GM12878 (cell line): ENCODE data around the gene SARM1. TPM values are rescaled to one million over a fixed set of nuclear protein-coding genes. Genes with fewer than 3 reads are reported as not detected.

ENCODE experiments used
- ATF3 ChIP-seq: IDR thresholded peaks from 2 replicates; pipeline ENCODE4 v1.6.1; 2011; ENCODE audit warnings: low read depth, mild to moderate bottlenecking, low read length, moderate library complexity, borderline replicate concordance; ENCODE audit errors: extremely low read depth
- BCL3 ChIP-seq: IDR thresholded peaks from 2 replicates; pipeline ENCODE4 v1.6.1; 2011; ENCODE audit warnings: borderline replicate concordance, low read depth, mild to moderate bottlenecking, moderate library complexity, low read length; ENCODE audit not compliant: insufficient read depth, poor library complexity, severe bottlenecking
- CHD1 ChIP-seq: IDR thresholded peaks from 2 replicates; pipeline ENCODE4 v1.6.1; 2012; ENCODE audit warnings: low read depth, low read length, improper control_type of control experiment
- FOXK2 ChIP-seq: fragments of 450-650 bp; IDR thresholded peaks from 2 replicates; pipeline ENCODE4 v1.6.1; 2017; ENCODE audit warnings: mild to moderate bottlenecking, moderate library complexity
- JUND ChIP-seq: IDR thresholded peaks from 2 replicates; pipeline ENCODE4 v1.6.1; 2012; ENCODE audit warnings: low read depth, mild to moderate bottlenecking, low read length, improper control_type of control experiment, moderate library complexity
- MTA2 ChIP-seq: fragments of 450-650 bp; IDR thresholded peaks from 2 replicates; pipeline ENCODE4 v1.6.1; 2016; ENCODE audit warnings: low read depth, mild to moderate bottlenecking, moderate library complexity
- NFIC ChIP-seq: IDR thresholded peaks from 2 replicates; pipeline ENCODE4 v1.6.1; 2012; ENCODE audit warnings: low read depth, mild to moderate bottlenecking, inconsistent platforms, low read length, moderate library complexity
- RELB ChIP-seq: fragments of 450-650 bp; IDR thresholded peaks from 2 replicates; pipeline ENCODE4 v1.6.1; 2017; ENCODE audit warnings: low read depth, mild to moderate bottlenecking, moderate library complexity
- SP1 ChIP-seq: IDR thresholded peaks from one replicate; pipeline ENCODE4 v1.6.1; 2011; ENCODE audit warnings: low read depth, low read length
- YBX1 ChIP-seq: fragments of 450-650 bp; IDR thresholded peaks from 2 replicates; pipeline ENCODE4 v1.6.1; 2016; ENCODE audit warnings: antibody characterized with exemption
- ZBED1 ChIP-seq: IDR thresholded peaks from 2 replicates; pipeline ENCODE4 v1.6.1; 2016; ENCODE audit warnings: borderline replicate concordance
- ZNF687 ChIP-seq: fragments of 450-650 bp; IDR thresholded peaks from 2 replicates; pipeline ENCODE4 v1.6.1; 2017; ENCODE audit warnings: mild to moderate bottlenecking, moderate library complexity
- polyA plus RNA-seq, 11 experiments: library from polyadenylated mRNA; depleted of rRNA in 4 of 11; unstranded in 6 of 11; stranded (reverse) in 5 of 11; fragments of >200 nt; fragmentation: Nextera tagmentation in 4 of 11; fragmentation: Illumina TruSeq in 1 of 11; extraction: Ambion mirVana in 4 of 11; extraction: Trizol in 1 of 11; gene quantifications; 1 replicate in 1 of 11; 2 replicates in 10 of 11; pipeline versions ENCODE4 v1.2.1 to v1.2.3, GENCODE V29; 2011 to 2016; ENCODE audit warnings: inconsistent platforms in 2 of 11, missing spikeins in 2 of 11, low read depth in 1 of 11
- total RNA-seq, 4 experiments: library from RNA; depleted of rRNA in 3 of 4; stranded (reverse); fragments of >200 nt in 3 of 4; fragmentation: Illumina TruSeq in 1 of 4; extraction: Trizol in 1 of 4; gene quantifications; 2 replicates each; pipeline versions ENCODE4 v1.2.1 to v1.2.3, GENCODE V29; 2013 to 2021
- TF ChIP-seq, protein P1 (sequence below): fragments of 450-650 bp; IDR thresholded peaks from 2 replicates; pipeline ENCODE4 v1.6.1; 2018; ENCODE audit warnings: borderline replicate concordance, mild to moderate bottlenecking; ENCODE audit not compliant: partially characterized antibody
- TF ChIP-seq, protein P2 (sequence below): fragments of 450-650 bp; IDR thresholded peaks from 2 replicates; pipeline ENCODE4 v1.6.1; 2018; ENCODE audit warnings: mild to moderate bottlenecking, low read depth, moderate library complexity; ENCODE audit not compliant: partially characterized antibody

Gene SARM1
- total and polyA plus RNA-seq, 10 of the 15 experiments (the other 5 are each of a cell fraction or from before 2014, with no cell fraction given), result 0.56 to 25.3 (median 11.9) TPM

GRCh38 chr17:28335201-28335958, 36.1 kb upstream of the SARM1 start, which contains the start of the genes IFT20 and TNFAIP1 (continued):
- TF ChIP-seq ZNF687, result no peak
- TF ChIP-seq, protein P1, sequence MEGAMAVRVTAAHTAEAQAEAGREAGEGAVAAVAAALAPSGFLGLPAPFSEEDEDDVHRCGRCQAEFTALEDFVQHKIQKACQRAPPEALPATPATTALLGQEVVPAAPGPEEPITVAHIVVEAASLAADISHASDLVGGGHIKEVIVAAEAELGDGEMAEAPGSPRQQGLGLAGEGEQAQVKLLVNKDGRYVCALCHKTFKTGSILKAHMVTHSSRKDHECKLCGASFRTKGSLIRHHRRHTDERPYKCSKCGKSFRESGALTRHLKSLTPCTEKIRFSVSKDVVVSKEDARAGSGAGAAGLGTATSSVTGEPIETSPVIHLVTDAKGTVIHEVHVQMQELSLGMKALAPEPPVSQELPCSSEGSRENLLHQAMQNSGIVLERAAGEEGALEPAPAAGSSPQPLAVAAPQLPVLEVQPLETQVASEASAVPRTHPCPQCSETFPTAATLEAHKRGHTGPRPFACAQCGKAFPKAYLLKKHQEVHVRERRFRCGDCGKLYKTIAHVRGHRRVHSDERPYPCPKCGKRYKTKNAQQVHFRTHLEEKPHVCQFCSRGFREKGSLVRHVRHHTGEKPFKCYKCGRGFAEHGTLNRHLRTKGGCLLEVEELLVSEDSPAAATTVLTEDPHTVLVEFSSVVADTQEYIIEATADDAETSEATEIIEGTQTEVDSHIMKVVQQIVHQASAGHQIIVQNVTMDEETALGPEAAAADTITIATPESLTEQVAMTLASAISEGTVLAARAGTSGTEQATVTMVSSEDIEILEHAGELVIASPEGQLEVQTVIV, result peak; percentile 55
- peak; percentile 95 for TF ChIP-seq FOXK2
- no peak for TF ChIP-seq NFIC
- TF ChIP-seq SP1, result no peak
- TF ChIP-seq ATF3, result no peak
- TF ChIP-seq MTA2, result peak; percentile 93
- TF ChIP-seq YBX1, result no peak
- 0 out of 2 replicates have a peak, but pooled peaks have one; percentile 41 for TF ChIP-seq RELB
- peak; percentile 97 for TF ChIP-seq JUND
- TF ChIP-seq BCL3, result no peak
- no peak for TF ChIP-seq CHD1
- TF ChIP-seq, protein P2, sequence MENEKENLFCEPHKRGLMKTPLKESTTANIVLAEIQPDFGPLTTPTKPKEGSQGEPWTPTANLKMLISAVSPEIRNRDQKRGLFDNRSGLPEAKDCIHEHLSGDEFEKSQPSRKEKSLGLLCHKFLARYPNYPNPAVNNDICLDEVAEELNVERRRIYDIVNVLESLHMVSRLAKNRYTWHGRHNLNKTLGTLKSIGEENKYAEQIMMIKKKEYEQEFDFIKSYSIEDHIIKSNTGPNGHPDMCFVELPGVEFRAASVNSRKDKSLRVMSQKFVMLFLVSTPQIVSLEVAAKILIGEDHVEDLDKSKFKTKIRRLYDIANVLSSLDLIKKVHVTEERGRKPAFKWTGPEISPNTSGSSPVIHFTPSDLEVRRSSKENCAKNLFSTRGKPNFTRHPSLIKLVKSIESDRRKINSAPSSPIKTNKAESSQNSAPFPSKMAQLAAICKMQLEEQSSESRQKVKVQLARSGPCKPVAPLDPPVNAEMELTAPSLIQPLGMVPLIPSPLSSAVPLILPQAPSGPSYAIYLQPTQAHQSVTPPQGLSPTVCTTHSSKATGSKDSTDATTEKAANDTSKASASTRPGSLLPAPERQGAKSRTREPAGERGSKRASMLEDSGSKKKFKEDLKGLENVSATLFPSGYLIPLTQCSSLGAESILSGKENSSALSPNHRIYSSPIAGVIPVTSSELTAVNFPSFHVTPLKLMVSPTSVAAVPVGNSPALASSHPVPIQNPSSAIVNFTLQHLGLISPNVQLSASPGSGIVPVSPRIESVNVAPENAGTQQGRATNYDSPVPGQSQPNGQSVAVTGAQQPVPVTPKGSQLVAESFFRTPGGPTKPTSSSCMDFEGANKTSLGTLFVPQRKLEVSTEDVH, result peak; percentile 88
- TF ChIP-seq ZBED1, result no peak
